Hematopoietic multipotent progenitor cell (in vitro differentiated cells): ENCODE results near the gene OR13C4. TPM values are rescaled to one million over a fixed set of nuclear protein-coding genes. Genes with fewer than 3 reads are reported as not detected.

ENCODE experiments used
- total RNA-seq: library from RNA; depleted of rRNA; stranded (reverse); fragments of >200 nt; gene quantifications from one replicate; pipeline ENCODE4 v1.2.3, GENCODE V29; 2012

OR13C4 gene
- total RNA-seq, 1 donor: 0.27 TPM

Other genes starting within 250 kb of the OR13C4 start
- not detected for gene OR13F1, start 22.9 kb downstream of the OR13C4 start, total RNA-seq
- 0.54 TPM for gene OR13C3, start 9.6 kb upstream of the OR13C4 start, total RNA-seq
- not detected for gene OR13C8, start 42.0 kb upstream of the OR13C4 start, total RNA-seq
- gene OR13C5, start 72.2 kb upstream of the OR13C4 start, total RNA-seq: 0.27 TPM
- 0.81 TPM for gene OR13C2, start 78.4 kb upstream of the OR13C4 start, total RNA-seq
- gene OR13C9, start 91.0 kb upstream of the OR13C4 start, total RNA-seq: 0.54 TPM
- not detected for gene OR13D1, start 167.3 kb upstream of the OR13C4 start, total RNA-seq
- 38.8 TPM for gene NIPSNAP3A, start 220.5 kb upstream of the OR13C4 start, total RNA-seq
- gene NIPSNAP3B, start 236.9 kb upstream of the OR13C4 start, total RNA-seq: 3.5 TPM